Hepatocyte (in vitro differentiated cells): ENCODE measurements around the gene NOD1.

ENCODE experiments used
- CTCF ChIP-seq: fragments of 200-600 bp; sonication (generic); IDR thresholded peaks from 2 replicates; pipeline ENCODE4 v1.5.1; 2016; ENCODE audit warnings: antibody characterized with exemption, mild to moderate bottlenecking; ENCODE audit not compliant: poor library complexity
- EZH2 ChIP-seq: fragments of 200-600 bp; sonication (generic); IDR thresholded peaks from 2 replicates; pipeline ENCODE4 v1.6.1; 2016; ENCODE audit warnings: antibody characterized with exemption, mild to moderate bottlenecking, borderline replicate concordance
- EZH2phosphoT487 ChIP-seq: fragments of 200-600 bp; sonication (generic); IDR thresholded peaks from one replicate; pipeline ENCODE4 v1.6.1; 2018; ENCODE audit warnings: antibody characterized with exemption, mild to moderate bottlenecking, low read depth, moderate library complexity; ENCODE audit not compliant: unreplicated experiment, severe bottlenecking

DNA sequence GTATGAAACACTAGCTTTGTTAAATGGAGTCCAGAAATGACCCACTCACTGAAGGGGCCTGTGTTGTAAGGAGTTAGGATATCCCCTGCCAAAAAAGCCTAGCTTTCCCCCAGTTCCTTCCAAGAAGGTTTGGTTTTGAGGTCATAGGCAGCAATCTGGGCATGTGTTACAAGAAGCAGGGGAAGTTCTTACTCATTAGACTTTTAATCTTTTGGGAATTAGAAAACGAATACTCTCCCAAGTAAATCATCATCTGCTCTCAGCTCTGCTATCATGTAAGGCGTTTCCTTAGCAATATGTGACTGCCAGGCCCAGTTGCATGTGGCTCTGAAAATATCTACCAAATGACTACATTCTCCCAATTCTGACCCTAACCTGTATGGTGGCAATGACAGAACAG lies 3.7 kb downstream of the NOD1 start:
- no peak for TF ChIP-seq CTCF
- TF ChIP-seq EZH2, result no peak
- TF ChIP-seq EZH2phosphoT487, result no peak
